A549 (cell line): ENCODE measurements around the gene QSOX1.

ENCODE experiments used
- BCL3 ChIP-seq: fragments of >200 bp; sonication (Bioruptor Twin); formaldehyde crosslinking; IDR thresholded peaks from 3 replicates; pipeline ENCODE4 v1.6.1; 2016
- CBX2 ChIP-seq: fragments of 200-600 bp; sonication (generic); IDR thresholded peaks from 2 replicates; pipeline ENCODE4 v1.6.1; 2016; ENCODE audit warnings: low read depth, mild to moderate bottlenecking, borderline replicate concordance
- CEBPB ChIP-seq, 2 experiments: fragments of >200 bp in 1 of 2; sonication (Bioruptor Twin) in 1 of 2; formaldehyde crosslinking in 1 of 2; IDR thresholded peaks; 2 replicates each; pipeline ENCODE4 v1.6.1; 2012 to 2016
- CTCF ChIP-seq: fragments of >200 bp; sonication (Bioruptor Twin); formaldehyde crosslinking; IDR thresholded peaks from 3 replicates; pipeline ENCODE4 v1.5.1; 2016
- EP300 ChIP-seq, 2 experiments: fragments of >200 bp; sonication (Bioruptor Twin); formaldehyde crosslinking; IDR thresholded peaks; 2 replicates in 1 of 2; 3 replicates in 1 of 2; pipeline ENCODE4 v1.6.1; 2016 to 2017
- RAD21 ChIP-seq, 2 experiments: fragments of >200 bp in 1 of 2; sonication (Bioruptor Twin) in 1 of 2; formaldehyde crosslinking in 1 of 2; IDR thresholded peaks in 1 of 2; conservative IDR thresholded peaks in 1 of 2; 2 replicates in 1 of 2; 3 replicates in 1 of 2; pipeline ENCODE4 v1.6.1; 2012 to 2018; ENCODE audit warnings: inconsistent platforms in 1 of 2
- RCOR1 ChIP-seq: fragments of 150-350 bp; IDR thresholded peaks from 2 replicates; pipeline ENCODE4 v1.6.1; 2014; ENCODE audit warnings: antibody characterized with exemption, low read length, low read depth
- SREBF2 ChIP-seq: fragments of 450-650 bp; IDR thresholded peaks from 2 replicates; pipeline ENCODE4 v1.6.1; 2014; ENCODE audit warnings: mild to moderate bottlenecking, moderate library complexity

- TF ChIP-seq CTCF (no peak), CEBPB (IDR thresholded peaks at IDR 0.05) (no peak), SREBF2 (no peak), RAD21 (conservative IDR thresholded peaks at IDR 0.05 in 1 of 2, IDR thresholded peaks at IDR 0.05 in 1 of 2) (no peak), BCL3 (no peak), EP300 (IDR thresholded peaks at IDR 0.05) (no peak), CBX2 (no peak), RCOR1 (no peak)
Measured at GRCh38 chr1:180237869-180238476, 83.3 kb downstream of the QSOX1 start.
